ENCODE results near the gene MEX3D. TPM values are rescaled to one million over a fixed set of nuclear protein-coding genes. Genes with fewer than 3 reads are reported as not detected.

Gene MEX3D
- total RNA-seq, 1 donor from 2014 or later: 2.1 TPM

GRCh38 chr19:1613808-1614570 lies 45.9 kb upstream of the MEX3D start:
- Mint-ChIP-seq H3K4me3 (no peak overlapping the region), H3K27ac (no peak overlapping the region), H3K36me3 (ENCODE audit: low read depth) (peaks cover 77% of the 10 kb centered on the region), H3K27me3 (no peaks in the 10 kb centered on the region), H3K4me1 (peaks cover 38% of the 10 kb centered on the region), H3K9me3 (no peaks in the 10 kb centered on the region)
- ChIA-PET CTCF (no interaction called here), POLR2A (no interaction called here)
- TF ChIP-seq, protein P1, sequence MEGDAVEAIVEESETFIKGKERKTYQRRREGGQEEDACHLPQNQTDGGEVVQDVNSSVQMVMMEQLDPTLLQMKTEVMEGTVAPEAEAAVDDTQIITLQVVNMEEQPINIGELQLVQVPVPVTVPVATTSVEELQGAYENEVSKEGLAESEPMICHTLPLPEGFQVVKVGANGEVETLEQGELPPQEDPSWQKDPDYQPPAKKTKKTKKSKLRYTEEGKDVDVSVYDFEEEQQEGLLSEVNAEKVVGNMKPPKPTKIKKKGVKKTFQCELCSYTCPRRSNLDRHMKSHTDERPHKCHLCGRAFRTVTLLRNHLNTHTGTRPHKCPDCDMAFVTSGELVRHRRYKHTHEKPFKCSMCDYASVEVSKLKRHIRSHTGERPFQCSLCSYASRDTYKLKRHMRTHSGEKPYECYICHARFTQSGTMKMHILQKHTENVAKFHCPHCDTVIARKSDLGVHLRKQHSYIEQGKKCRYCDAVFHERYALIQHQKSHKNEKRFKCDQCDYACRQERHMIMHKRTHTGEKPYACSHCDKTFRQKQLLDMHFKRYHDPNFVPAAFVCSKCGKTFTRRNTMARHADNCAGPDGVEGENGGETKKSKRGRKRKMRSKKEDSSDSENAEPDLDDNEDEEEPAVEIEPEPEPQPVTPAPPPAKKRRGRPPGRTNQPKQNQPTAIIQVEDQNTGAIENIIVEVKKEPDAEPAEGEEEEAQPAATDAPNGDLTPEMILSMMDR (IDR thresholded peaks at IDR 0.05): no peak
- intact Hi-C loops (cut with micrococcal nuclease): no loop called here
- ATAC-seq (ENCODE audit: low read depth) (no peak), DNase-seq (no peak)

GRCh38 chr19:1613146-1613545 lies 45.0 kb upstream of the MEX3D start:
- intact Hi-C loops (cut with micrococcal nuclease): no loop called here
- TF ChIP-seq, protein P1 (IDR thresholded peaks at IDR 0.05): no peak
- no peak for ATAC-seq (ENCODE audit: low read depth)
- CTCF ChIA-PET: no interaction called here
- H3K36me3 Mint-ChIP-seq (ENCODE audit: low read depth): peaks cover 69% of the 10 kb centered on the region
- peaks cover 38% of the 10 kb centered on the region for H3K4me1 Mint-ChIP-seq
- no peak for DNase-seq
- POLR2A ChIA-PET: no interaction called here
- H3K4me3 Mint-ChIP-seq: no peak overlapping the region
- no peaks in the 10 kb centered on the region for H3K27me3 Mint-ChIP-seq
- no peak overlapping the region for H3K27ac Mint-ChIP-seq
- no peaks in the 10 kb centered on the region for H3K9me3 Mint-ChIP-seq

DNA sequence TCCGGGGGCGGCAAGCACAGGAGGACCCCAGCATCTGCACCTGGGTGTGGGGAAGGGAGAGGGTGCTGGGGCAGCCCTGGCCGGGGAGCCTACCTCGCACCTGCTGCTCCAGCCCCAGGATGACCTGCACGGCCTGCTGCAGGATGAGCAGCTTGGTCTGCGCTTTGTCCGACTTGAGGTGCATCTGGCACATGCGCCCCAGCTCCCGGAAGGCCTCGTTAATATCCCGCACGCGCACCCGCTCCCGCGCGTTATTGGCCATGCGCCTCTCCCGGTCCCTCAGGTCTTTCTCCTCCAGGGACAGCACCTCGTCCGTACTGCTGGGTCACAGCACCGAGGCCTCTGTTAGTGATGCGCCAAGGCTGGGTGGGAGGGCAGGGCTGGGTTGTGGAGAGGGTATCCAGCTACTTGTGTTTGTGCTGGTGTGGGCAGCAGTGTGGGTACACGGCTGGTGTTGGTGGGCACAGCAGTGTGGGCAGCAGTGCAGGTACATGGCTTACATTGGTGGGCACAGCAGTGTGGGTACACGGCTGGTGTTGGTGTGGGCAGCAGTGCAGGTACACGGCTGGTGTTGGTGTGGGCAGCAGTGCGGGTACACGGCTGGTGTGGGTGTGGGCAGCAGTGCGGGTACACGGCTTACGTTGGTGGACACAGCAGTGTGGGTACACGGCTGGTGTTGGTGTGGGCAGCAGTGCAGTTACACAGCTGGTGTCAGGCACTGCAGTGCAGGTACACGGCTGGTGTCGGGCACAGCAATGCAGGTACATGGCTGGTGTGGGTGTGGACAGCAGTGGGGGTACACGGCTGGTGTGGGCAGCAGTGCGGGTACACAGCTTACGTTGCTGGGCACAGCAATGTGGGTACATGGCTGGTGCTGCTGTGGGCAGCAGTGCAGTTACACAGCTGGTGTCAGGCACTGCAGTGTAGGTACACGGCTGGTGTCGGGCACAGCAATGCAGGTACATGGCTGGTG lies 44.3 kb upstream of the MEX3D start:
- Mint-ChIP-seq H3K36me3 (ENCODE audit: low read depth) (peaks cover 65% of the 10 kb centered on the region), H3K4me1 (peaks cover 30% of the 10 kb centered on the region), H3K4me3 (no peak overlapping the region), H3K9me3 (no peaks in the 10 kb centered on the region), H3K27ac (no peak overlapping the region), H3K27me3 (no peaks in the 10 kb centered on the region)
- CTCF ChIA-PET: no interaction called here
- POLR2A ChIA-PET: interaction anchor here (1.6 kb wide), 1 partner anchor 14 kb away, joined by 12 read pairs; no protein-coding TSS in a partner anchor
- no peak for DNase-seq
- ATAC-seq (ENCODE audit: low read depth): no peak
- TF ChIP-seq, protein P1 (IDR thresholded peaks at IDR 0.05): no peak
- intact Hi-C loops (cut with micrococcal nuclease): no loop called here

- Mint-ChIP-seq H3K27ac (no peak overlapping the region), H3K9me3 (no peaks in the 10 kb centered on the region), H3K4me3 (no peak overlapping the region), H3K27me3 (no peaks in the 10 kb centered on the region), H3K36me3 (ENCODE audit: low read depth) (peaks cover 57% of the 10 kb centered on the region), H3K4me1 (peaks cover 24% of the 10 kb centered on the region)
- ChIA-PET POLR2A (interaction anchor here (0.7 to 1.6 kb wide), 2 partner anchors 13 to 70 kb away, joined by 3 to 12 read pairs; no protein-coding TSS in a partner anchor), CTCF (no interaction called here)
- no peak for ATAC-seq (ENCODE audit: low read depth)
- intact Hi-C loops (cut with micrococcal nuclease): no loop called here
- TF ChIP-seq, protein P1 (IDR thresholded peaks at IDR 0.05): no peak
- no peak for DNase-seq
Observed at GRCh38 chr19:1611353-1611752, 43.2 kb upstream of the MEX3D start.

DNA sequence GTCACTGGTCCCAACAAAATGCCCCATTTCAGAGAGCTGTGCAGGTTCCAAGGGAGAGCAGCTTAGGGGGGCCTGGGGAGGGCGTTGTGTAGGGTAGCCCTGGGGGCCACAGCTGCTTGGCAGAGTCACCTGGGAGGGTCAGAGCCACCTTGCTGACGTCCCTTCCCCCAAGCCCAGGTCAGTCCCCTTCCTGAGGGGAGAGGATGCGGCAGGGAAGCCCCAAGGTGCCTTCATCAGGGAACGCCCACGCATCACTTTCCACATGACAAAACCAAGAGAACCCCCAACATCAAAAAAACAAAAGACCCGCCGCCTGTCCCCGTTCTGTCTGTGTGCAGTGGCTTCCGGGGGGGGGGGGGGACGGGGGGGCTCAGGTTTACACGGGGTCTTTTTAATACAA lies 42.5 kb upstream of the MEX3D start:
- DNase-seq: no peak
- no peak overlapping the region for H3K4me3 Mint-ChIP-seq
- no peaks in the 10 kb centered on the region for H3K27me3 Mint-ChIP-seq
- CTCF ChIA-PET: no interaction called here
- peaks cover 30% of the 10 kb centered on the region for H3K4me1 Mint-ChIP-seq
- H3K36me3 Mint-ChIP-seq (ENCODE audit: low read depth): peaks cover 51% of the 10 kb centered on the region
- intact Hi-C loops (cut with micrococcal nuclease): no loop called here
- H3K9me3 Mint-ChIP-seq: no peaks in the 10 kb centered on the region
- H3K27ac Mint-ChIP-seq: no peak overlapping the region
- ATAC-seq (ENCODE audit: low read depth): no peak
- TF ChIP-seq, protein P1 (IDR thresholded peaks at IDR 0.05): no peak
- POLR2A ChIA-PET: interaction anchor here (0.7 to 1.6 kb wide), 2 partner anchors 12 to 71 kb away, joined by 3 to 12 read pairs; no protein-coding TSS in a partner anchor
